ENCODE data around the gene SEMA3A.
A peak's percentile ranks its signal among the peaks of the same experiment; 100 is the strongest.

Gene SEMA3A

GRCh38 chr7:84013616-84014240 lies 180.9 kb downstream of the SEMA3A start:
- DNase-seq (ENCODE audit: low read depth, low spot score) = no peak

- no peak for DNase-seq (ENCODE audit: low read depth, low spot score)
These were observed 184.8 kb downstream of the SEMA3A start for GRCh38 chr7:84009782-84010181.

- no peak for DNase-seq (ENCODE audit: low read depth, low spot score)
These were observed 185.5 kb downstream of the SEMA3A start for GRCh38 chr7:84009051-84009450.

- no peak for DNase-seq (ENCODE audit: low read depth, low spot score)
These were observed 191.4 kb downstream of the SEMA3A start for GRCh38 chr7:84003191-84003590.

- no peak for DNase-seq (ENCODE audit: low read depth, low spot score)
These were observed 192.2 kb downstream of the SEMA3A start for GRCh38 chr7:84002348-84002747.

GRCh38 chr7:83996879-83997278 lies 197.7 kb downstream of the SEMA3A start:
- no peak for DNase-seq (ENCODE audit: low read depth, low spot score)

GRCh38 chr7:83987764-83988163 lies 206.8 kb downstream of the SEMA3A start:
- DNase-seq (ENCODE audit: low read depth, low spot score) = no peak

GRCh38 chr7:83985821-83986220 lies 208.8 kb downstream of the SEMA3A start:
- DNase-seq (ENCODE audit: low read depth, low spot score) = no peak

GRCh38 chr7:83984591-83984990 lies 210.0 kb downstream of the SEMA3A start:
- DNase-seq (ENCODE audit: low read depth, low spot score) = no peak

- no peak for DNase-seq (ENCODE audit: low read depth, low spot score)
These were observed 210.5 kb downstream of the SEMA3A start for GRCh38 chr7:83984076-83984475.

GRCh38 chr7:83983606-83984005 lies 211.0 kb downstream of the SEMA3A start:
- DNase-seq (ENCODE audit: low read depth, low spot score) = no peak

- DNase-seq (ENCODE audit: low read depth, low spot score) = no peak
These were observed 218.3 kb downstream of the SEMA3A start for GRCh38 chr7:83976302-83976701.

- no peak for DNase-seq (ENCODE audit: low read depth, low spot score)
These were observed 224.5 kb downstream of the SEMA3A start for GRCh38 chr7:83970081-83970480.

GRCh38 chr7:83964318-83964717 lies 230.3 kb downstream of the SEMA3A start:
- DNase-seq (ENCODE audit: low read depth, low spot score) = no peak

GRCh38 chr7:83957333-83957732 lies 237.3 kb downstream of the SEMA3A start:
- no peak for DNase-seq (ENCODE audit: low read depth, low spot score)

- DNase-seq (ENCODE audit: low read depth, low spot score) = no peak
These were observed 238.5 kb downstream of the SEMA3A start for GRCh38 chr7:83956104-83956503.

- no peak for DNase-seq (ENCODE audit: low read depth, low spot score)
These were observed 242.4 kb downstream of the SEMA3A start for GRCh38 chr7:83952236-83952635.

- peak; percentile 25 for DNase-seq (ENCODE audit: low read depth, low spot score)
These were observed 247.3 kb downstream of the SEMA3A start for GRCh38 chr7:83947260-83947659.

GRCh38 chr7:83946801-83947200 lies 247.8 kb downstream of the SEMA3A start:
- no peak for DNase-seq (ENCODE audit: low read depth, low spot score)

- DNase-seq (ENCODE audit: low read depth, low spot score) = no peak
These were observed 253.3 kb downstream of the SEMA3A start for GRCh38 chr7:83941300-83941699.

GRCh38 chr7:83937930-83938329 lies 256.7 kb downstream of the SEMA3A start:
- no peak for DNase-seq (ENCODE audit: low read depth, low spot score)

GRCh38 chr7:83936056-83936708 lies 258.4 kb downstream of the SEMA3A start:
- DNase-seq (ENCODE audit: low read depth, low spot score) = peak; percentile 7

- no peak for DNase-seq (ENCODE audit: low read depth, low spot score)
These were observed 260.4 kb downstream of the SEMA3A start for GRCh38 chr7:83934118-83934734.
